Colon (tissue), 2 donors: ENCODE data around the gene NR6A1.

Experiments used
- FAIRE-seq: peaks from 2 replicates; lab custom pipeline; 2012; peaks lifted over from hg19 to GRCh38; lab: Jason Lieb, UNC
- donor health status: control.
- donor health status: control.

The NR6A1 gene

GRCh38 chr9:124522121-124523098, 248.7 kb downstream of the NR6A1 start:
- no peak for FAIRE-seq

- no peak for FAIRE-seq
Measured at GRCh38 chr9:124521142-124521541, 250.0 kb downstream of the NR6A1 start.

GRCh38 chr9:124520206-124520596, 250.9 kb downstream of the NR6A1 start:
- FAIRE-seq = no peak

- FAIRE-seq = no peak
Measured at GRCh38 chr9:124518116-124518515, 253.0 kb downstream of the NR6A1 start.

- FAIRE-seq = no peak
Measured at GRCh38 chr9:124517600-124517999, 253.5 kb downstream of the NR6A1 start.

GRCh38 chr9:124514874-124515273, 256.2 kb downstream of the NR6A1 start:
- FAIRE-seq = no peak

GRCh38 chr9:124514125-124514524, 257.0 kb downstream of the NR6A1 start:
- no peak for FAIRE-seq

- no peak for FAIRE-seq
Measured at GRCh38 chr9:124513376-124513994, 257.6 kb downstream of the NR6A1 start.

- FAIRE-seq = no peak
Measured at GRCh38 chr9:124512806-124513204, 258.3 kb downstream of the NR6A1 start.

- FAIRE-seq = no peak
Measured at GRCh38 chr9:124511891-124512805, 259.0 kb downstream of the NR6A1 start.

GRCh38 chr9:124511426-124511840, 259.7 kb downstream of the NR6A1 start:
- FAIRE-seq = no peak

- no peak for FAIRE-seq
Measured at GRCh38 chr9:124510650-124511425, 260.3 kb downstream of the NR6A1 start.

GRCh38 chr9:124507880-124508423, 263.2 kb downstream of the NR6A1 start:
- FAIRE-seq = no peak

- no peak for FAIRE-seq
Measured at GRCh38 chr9:124506931-124507879, 263.9 kb downstream of the NR6A1 start, which contains the start of gene NR5A1. Gene NR5A1, minus strand, starts transcription at chr9:124507399. Its CDS starts 4,004 bp downstream, at chr9:124503395.

- no peak for FAIRE-seq
Measured at GRCh38 chr9:124506433-124506832, 264.7 kb downstream of the NR6A1 start.

GRCh38 chr9:124505901-124506346, 265.2 kb downstream of the NR6A1 start:
- FAIRE-seq = no peak

GRCh38 chr9:124505006-124505900, 265.9 kb downstream of the NR6A1 start:
- no peak for FAIRE-seq

GRCh38 chr9:124504530-124505005, 266.5 kb downstream of the NR6A1 start:
- no peak for FAIRE-seq
